Amniotic epithelial cell (primary cell): ENCODE measurements around the gene CPM.

Experiments used
- DNase-seq: peaks from one replicate; pipeline ENCODE4 v3.0.0-alpha.2; 2010; ENCODE audit warnings: low read depth

CPM gene

GRCh38 chr12:68878283-68878682 is 54.7 kb downstream of the CPM start:
- no peak for DNase-seq

- no peak for DNase-seq
Observed at GRCh38 chr12:68877583-68877982, 55.4 kb downstream of the CPM start.

GRCh38 chr12:68876461-68876860 is 56.5 kb downstream of the CPM start:
- peak; percentile 23 for DNase-seq

- DNase-seq, result no peak
Observed at GRCh38 chr12:68873316-68873715, 59.7 kb downstream of the CPM start.

- peak; percentile 43 for DNase-seq
Observed at GRCh38 chr12:68871921-68872320, 61.0 kb downstream of the CPM start.

- DNase-seq, result no peak
Observed at GRCh38 chr12:68871396-68871795, 61.6 kb downstream of the CPM start.

- no peak for DNase-seq
Observed at GRCh38 chr12:68870443-68870842, 62.5 kb downstream of the CPM start.

- DNase-seq, result no peak
Observed at GRCh38 chr12:68870011-68870410, 63.0 kb downstream of the CPM start.

- no peak for DNase-seq
Observed at GRCh38 chr12:68868043-68868790, 64.8 kb downstream of the CPM start.

- DNase-seq, result no peak
Observed at GRCh38 chr12:68867606-68868005, 65.4 kb downstream of the CPM start.

GRCh38 chr12:68866950-68867349 is 66.0 kb downstream of the CPM start:
- DNase-seq, result no peak

- DNase-seq, result peak; percentile 44
Observed at GRCh38 chr12:68865399-68866164, 67.4 kb downstream of the CPM start.

GRCh38 chr12:68864604-68865003 is 68.4 kb downstream of the CPM start:
- DNase-seq, result no peak

GRCh38 chr12:68863886-68864454 is 69.0 kb downstream of the CPM start:
- DNase-seq, result peak; percentile 58

GRCh38 chr12:68863109-68863770 is 69.7 kb downstream of the CPM start:
- DNase-seq, result no peak

GRCh38 chr12:68861890-68862289 is 71.1 kb downstream of the CPM start:
- no peak for DNase-seq

GRCh38 chr12:68856510-68856909 is 76.5 kb downstream of the CPM start:
- DNase-seq, result no peak

GRCh38 chr12:68855771-68856170 is 77.2 kb downstream of the CPM start:
- DNase-seq, result no peak

- DNase-seq, result no peak
Observed at GRCh38 chr12:68855111-68855510, 77.9 kb downstream of the CPM start.

- no peak for DNase-seq
Observed at GRCh38 chr12:68854554-68854953, 78.4 kb downstream of the CPM start.

- DNase-seq, result no peak
Observed at GRCh38 chr12:68854078-68854468, 78.9 kb downstream of the CPM start.

- DNase-seq, result no peak
Observed at GRCh38 chr12:68853396-68854077, 79.4 kb downstream of the CPM start.
